ENCODE results near the gene MMRN2. TPM values are rescaled to one million over a fixed set of nuclear protein-coding genes. Genes with fewer than 3 reads are reported as not detected.

MMRN2 gene
- polyA plus RNA-seq, 12 donors: 17.1 to 23.0 (median 19.4) TPM; not detected in 1

DNA sequence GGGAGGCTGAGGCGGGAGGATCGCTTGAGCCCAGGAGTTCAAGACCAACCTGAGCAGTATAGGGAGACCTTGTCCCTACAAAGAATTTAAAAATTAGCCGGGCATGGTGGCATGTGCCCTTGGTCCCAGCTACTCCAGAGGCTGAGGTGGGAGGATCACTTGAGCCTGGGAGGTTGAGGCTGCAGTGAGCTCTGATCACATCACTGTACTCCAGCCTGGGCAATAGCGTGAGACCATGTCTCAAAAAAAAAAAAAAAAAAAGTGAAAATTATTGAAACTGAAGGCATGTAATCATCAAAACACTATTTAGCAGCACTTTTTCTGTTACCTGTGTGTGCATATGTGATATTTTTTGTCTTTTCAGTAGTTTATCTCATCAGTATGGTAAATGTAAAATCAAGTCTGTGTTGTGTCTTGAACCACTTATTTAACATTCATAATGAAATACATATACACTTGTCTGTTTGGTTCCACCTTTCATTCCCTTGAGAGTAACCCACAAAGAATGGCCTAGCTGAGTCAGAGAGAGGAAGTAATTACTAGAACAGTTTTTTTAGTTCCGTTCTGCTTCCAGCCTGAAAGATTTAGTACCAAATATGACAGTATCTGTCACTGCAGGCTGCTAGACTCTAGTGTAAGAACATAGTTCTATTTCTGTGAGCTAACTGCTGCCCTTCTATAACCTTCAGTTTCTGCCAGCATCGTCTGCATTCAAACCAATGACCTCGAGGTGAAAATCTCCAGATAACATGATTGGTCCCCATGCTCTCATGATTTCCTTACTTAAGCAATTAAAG lies 68.6 kb downstream of the MMRN2 start:
- DNase-seq: no peak

Other genes with a start within 250 kb of the MMRN2 start
- 10 to 100 TPM in 11 of 12 donors, not detected in 1; 16.3 to 65.1 (median 55.2) TPM for gene BMPR1A, start 201.0 kb downstream of the MMRN2 start, polyA plus RNA-seq (ENCODE audit: insufficient read length in 12 of 12)
- gene SNCG, start 984 bp upstream of the MMRN2 start, polyA plus RNA-seq (ENCODE audit: insufficient read length in 12 of 12): 10 to 100 TPM in 2 of 12 donors, 1 to 10 TPM in 9, not detected in 1; 3.1 to 50.4 (median 4.4) TPM
- gene ADIRF, start 10.9 kb upstream of the MMRN2 start, polyA plus RNA-seq (ENCODE audit: insufficient read length in 12 of 12): 10 to 100 TPM in 1 of 12 donors, 1 to 10 TPM in 8, under 1 TPM in 1, not detected in 2; 0.56 to 10.1 (median 4.0) TPM
- not detected for gene FAM25A, start 62.7 kb upstream of the MMRN2 start, polyA plus RNA-seq (ENCODE audit: insufficient read length in 12 of 12)
- 100 to 1,000 TPM in 1 of 12 donors, 10 to 100 TPM in 11; 40.9 to 141 (median 62.0) TPM for gene GLUD1, start 137.2 kb upstream of the MMRN2 start, polyA plus RNA-seq (ENCODE audit: insufficient read length in 12 of 12)
- 10 to 100 TPM in 11 of 12 donors, not detected in 1; 16.9 to 29.8 (median 23.4) TPM for gene SHLD2, start 137.6 kb upstream of the MMRN2 start, polyA plus RNA-seq (ENCODE audit: insufficient read length in 12 of 12)